Nephron (organoid): ENCODE data around the gene PHLDB1.
"Not testable (repeated sequence)": the region's sequence is repeated elsewhere in the genome, so short reads cannot be mapped to it uniquely, and the experiment has no call there.

Experiments used
- H3K27ac Mint-ChIP-seq, 3 experiments: 2 replicates each; pipeline ENCODE4 v1.8.0; 2020; ENCODE audit warnings: mixed read lengths in 3 of 3, mild to moderate bottlenecking in 2 of 3, moderate library complexity in 1 of 3
- H3K27me3 Mint-ChIP-seq: 2 replicates; pipeline ENCODE4 v1.8.0; 2021; ENCODE audit warnings: low read depth, mild to moderate bottlenecking, moderate library complexity, mixed read lengths
- H3K36me3 Mint-ChIP-seq: 2 replicates; pipeline ENCODE4 v1.8.0; 2020; ENCODE audit warnings: low read depth, mixed read lengths
- H3K4me1 Mint-ChIP-seq: 2 replicates; pipeline ENCODE4 v1.8.0; 2020; ENCODE audit warnings: mixed read lengths
- H3K4me3 Mint-ChIP-seq, 3 experiments: 2 replicates each; pipeline ENCODE4 v1.8.0; 2020; ENCODE audit warnings: mild to moderate bottlenecking in 3 of 3, mixed read lengths in 3 of 3, moderate library complexity in 2 of 3
- H3K9me3 Mint-ChIP-seq: 2 replicates; pipeline ENCODE4 v1.8.0; 2020; ENCODE audit warnings: mixed read lengths
- CTCF ChIP-seq, 3 experiments: fragments of 200-600 bp; sonication (generic); IDR thresholded peaks; one replicate each; pipeline ENCODE4 v1.5.0; 2021; ENCODE audit warnings: antibody characterized with exemption in 3 of 3; ENCODE audit not compliant: unreplicated experiment in 3 of 3

The PHLDB1 gene

DNA sequence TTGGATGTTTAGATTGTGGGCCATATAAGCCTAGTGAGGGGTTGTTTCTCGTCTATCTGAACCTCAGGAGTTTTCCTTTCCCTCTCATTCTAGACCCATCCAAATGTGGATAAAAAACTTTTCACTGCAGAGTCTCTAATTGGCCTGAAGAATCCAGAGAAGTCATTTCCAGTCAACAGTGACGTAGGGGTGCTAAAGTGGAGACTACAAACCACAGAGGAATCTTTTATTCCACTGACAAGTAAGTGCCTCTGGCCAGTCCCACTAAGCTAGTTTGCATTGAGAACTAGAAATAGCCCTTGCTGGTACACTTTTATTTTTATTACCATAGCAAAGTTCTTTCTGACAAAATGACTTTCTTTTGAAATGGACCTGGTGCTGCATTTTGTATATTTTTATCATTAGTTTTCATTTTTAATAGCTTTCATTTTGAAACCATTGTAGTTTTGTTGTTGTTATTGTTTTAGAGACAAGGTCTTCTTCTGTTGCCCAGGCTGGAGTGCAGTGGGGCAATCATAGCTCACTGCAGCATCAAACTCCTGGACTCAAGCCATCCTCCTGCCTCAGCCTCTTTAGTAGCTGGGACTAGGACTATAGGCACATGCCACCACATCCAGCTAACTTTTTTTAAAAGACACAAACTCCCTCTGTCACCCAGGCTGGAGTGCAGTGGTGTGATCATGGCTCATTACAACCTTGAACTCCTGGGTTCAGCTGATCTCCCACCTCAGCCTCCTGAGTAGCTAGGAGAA, 14.6 kb upstream of the PHLDB1 start:
- H3K27ac Mint-ChIP-seq = no peak overlapping the region
- H3K27me3 Mint-ChIP-seq = no peaks in the 10 kb centered on the region
- no peaks in the 10 kb centered on the region for H3K9me3 Mint-ChIP-seq
- peaks cover 74% of the 10 kb centered on the region for H3K36me3 Mint-ChIP-seq
- TF ChIP-seq CTCF (IDR thresholded peaks at IDR 0.05; ENCODE audit: unreplicated experiment in 3 of 3) = no peak
- no peak overlapping the region for H3K4me3 Mint-ChIP-seq
- peaks cover 6% of the 10 kb centered on the region for H3K4me1 Mint-ChIP-seq

DNA sequence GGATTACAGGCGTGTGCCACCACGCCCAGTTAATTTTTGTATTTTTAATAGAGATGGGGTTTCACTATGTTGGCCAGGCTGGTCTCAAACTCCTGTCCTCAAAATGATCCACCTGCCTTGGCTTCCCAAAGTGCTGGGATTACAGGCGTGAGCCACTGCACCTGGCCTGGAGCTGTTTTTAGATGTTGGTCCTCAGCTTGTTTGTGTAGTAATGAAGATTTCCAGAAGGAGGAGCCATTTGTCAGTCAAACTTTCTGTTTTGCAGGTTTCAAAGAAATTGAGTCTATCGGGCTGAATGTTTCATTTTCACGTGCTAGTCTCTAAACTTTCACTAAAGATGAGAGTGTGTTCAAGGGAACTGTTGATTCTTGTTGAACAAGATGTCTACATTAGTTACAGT, 12.4 kb upstream of the PHLDB1 start:
- H3K4me1 Mint-ChIP-seq, H3K9me3 Mint-ChIP-seq, H3K4me3 Mint-ChIP-seq, H3K27me3 Mint-ChIP-seq: not testable (repeated sequence)
- Mint-ChIP-seq H3K36me3 (peaks cover 68% of the 10 kb centered on the region), H3K27ac (peak overlapping the region in 2 of 3 experiments; percentile 39 to 72)
- TF ChIP-seq CTCF (IDR thresholded peaks at IDR 0.05; ENCODE audit: unreplicated experiment in 3 of 3) = peak; percentile 53 to 70 (median 55)

GRCh38 chr11:118596224-118597146, 10.9 kb upstream of the PHLDB1 start:
- peaks cover 65% of the 10 kb centered on the region for H3K36me3 Mint-ChIP-seq
- peak overlapping the region; percentile 43 to 85 (median 81) for H3K27ac Mint-ChIP-seq
- no peaks in the 10 kb centered on the region for H3K27me3 Mint-ChIP-seq
- H3K4me3 Mint-ChIP-seq = no peak overlapping the region
- H3K9me3 Mint-ChIP-seq = no peaks in the 10 kb centered on the region
- no peak for TF ChIP-seq CTCF (IDR thresholded peaks at IDR 0.05; ENCODE audit: unreplicated experiment in 3 of 3)
- H3K4me1 Mint-ChIP-seq = peaks cover 6% of the 10 kb centered on the region

DNA sequence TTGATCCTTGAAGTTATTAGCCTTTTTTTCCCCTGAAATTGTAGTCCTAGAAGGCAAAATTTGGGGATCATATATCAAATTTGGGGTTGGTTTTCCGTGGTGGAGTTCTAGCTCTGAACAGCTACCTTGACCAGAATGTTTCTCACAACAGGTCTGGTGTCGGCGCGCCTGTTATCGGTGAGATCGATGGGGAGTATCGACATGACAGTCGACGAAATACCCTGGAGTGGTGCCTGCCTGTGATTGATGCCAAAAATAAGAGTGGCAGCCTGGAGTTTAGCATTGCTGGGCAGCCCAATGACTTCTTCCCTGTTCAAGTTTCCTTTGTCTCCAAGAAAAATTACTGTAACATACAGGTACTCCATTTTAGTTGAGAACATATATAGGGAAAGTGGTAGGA, 9.9 kb upstream of the PHLDB1 start:
- H3K27ac Mint-ChIP-seq = peak overlapping the region in 2 of 3 experiments; percentile 31 to 85
- H3K27me3 Mint-ChIP-seq = no peaks in the 10 kb centered on the region
- no peaks in the 10 kb centered on the region for H3K9me3 Mint-ChIP-seq
- H3K4me1 Mint-ChIP-seq = peaks cover 12% of the 10 kb centered on the region
- TF ChIP-seq CTCF (IDR thresholded peaks at IDR 0.05; ENCODE audit: unreplicated experiment in 3 of 3) = no peak
- H3K36me3 Mint-ChIP-seq = peaks cover 76% of the 10 kb centered on the region
- H3K4me3 Mint-ChIP-seq = no peak overlapping the region

GRCh38 chr11:118602331-118602730, 5.1 kb upstream of the PHLDB1 start:
- peaks cover 46% of the 10 kb centered on the region for H3K4me1 Mint-ChIP-seq
- H3K9me3 Mint-ChIP-seq = no peaks in the 10 kb centered on the region
- peaks cover 4% of the 10 kb centered on the region for H3K27me3 Mint-ChIP-seq
- H3K4me3 Mint-ChIP-seq = peak overlapping the region in 1 of 3 experiments; percentile 0
- TF ChIP-seq CTCF (IDR thresholded peaks at IDR 0.05; ENCODE audit: unreplicated experiment in 3 of 3) = no peak
- peaks cover 44% of the 10 kb centered on the region for H3K36me3 Mint-ChIP-seq
- H3K27ac Mint-ChIP-seq = peak overlapping the region; percentile 68 to 86 (median 74)

DNA sequence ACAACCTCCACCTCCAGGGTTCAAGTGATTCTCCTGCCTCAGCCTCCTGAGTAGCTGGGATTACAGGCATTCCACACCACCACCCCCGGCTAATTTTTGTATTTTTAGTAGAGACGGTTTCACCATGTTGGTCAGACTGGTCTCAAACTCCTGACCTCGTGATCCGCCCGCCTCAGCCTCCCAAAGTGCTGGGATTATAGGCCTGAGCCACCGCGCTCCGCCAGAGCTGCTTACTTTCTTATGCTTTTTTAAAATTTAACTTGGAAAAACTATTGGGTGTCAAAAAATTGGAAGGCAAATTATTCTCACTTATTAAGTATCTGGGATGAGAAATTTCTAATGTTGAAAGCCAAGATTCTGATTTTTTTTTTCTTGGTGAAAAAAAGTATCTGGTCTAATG, 3.7 kb upstream of the PHLDB1 start:
- Mint-ChIP-seq H3K36me3 (peaks cover 36% of the 10 kb centered on the region), H3K27ac (peak overlapping the region; percentile 95 to 99 (median 95)), H3K4me1 (peaks cover 49% of the 10 kb centered on the region)
- not testable (repeated sequence) for H3K27me3 Mint-ChIP-seq, H3K4me3 Mint-ChIP-seq, H3K9me3 Mint-ChIP-seq
